EL (cell line): ENCODE data around the gene GRAMD2A.

Experiments used
- DNase-seq: peaks from one replicate; pipeline ENCODE4 v3.0.0-alpha.2; 2016

Gene GRAMD2A

GRCh38 chr15:72197460-72198355, at the start of gene GRAMD2A:
Gene GRAMD2A, minus strand, starts transcription at chr15:72197787.
- peak; percentile 58 for DNase-seq

- no peak for DNase-seq
These were observed 45.3 kb upstream of the GRAMD2A start for GRCh38 chr15:72242775-72243370.

DNA sequence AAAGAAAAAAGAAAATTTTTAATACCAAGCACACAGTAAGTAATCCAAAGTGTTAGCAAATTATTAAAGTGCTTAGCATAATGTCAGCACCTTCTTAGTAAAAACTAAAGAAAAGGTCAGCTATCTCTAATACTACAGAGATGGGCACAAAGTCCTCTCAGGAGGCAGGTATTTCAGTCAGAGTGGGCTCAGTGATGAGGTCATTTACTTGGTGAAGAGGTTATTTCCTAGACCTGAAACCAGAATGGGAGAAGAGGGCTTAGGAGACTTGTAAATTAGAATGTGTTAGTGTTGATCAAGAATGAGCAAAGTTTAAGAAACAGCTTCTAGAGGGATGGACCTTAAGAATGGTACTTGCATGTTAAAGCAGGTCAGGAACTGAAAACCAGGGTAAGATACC, 42.1 kb upstream of the GRAMD2A start:
- no peak for DNase-seq

DNA sequence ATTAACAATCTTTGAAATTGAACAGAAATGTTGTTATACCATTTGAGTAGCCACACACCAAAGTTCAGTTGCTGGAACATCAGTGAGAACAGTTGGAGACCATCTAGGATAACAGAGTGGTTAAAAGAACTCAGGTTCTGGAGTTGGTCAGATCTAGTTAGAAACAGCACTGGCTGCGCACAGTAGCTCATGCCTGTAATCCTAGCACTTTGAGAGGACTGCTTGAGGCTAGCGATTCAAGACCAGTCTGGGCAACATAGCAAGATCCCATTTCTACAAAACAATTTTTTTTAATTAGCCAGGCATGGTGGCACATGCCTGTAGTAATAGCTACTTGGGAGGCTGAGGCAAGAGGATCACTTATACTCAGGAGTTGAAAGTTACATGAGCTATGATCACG, 41.0 kb upstream of the GRAMD2A start:
- no peak for DNase-seq

GRCh38 chr15:72237853-72238224, 40.3 kb upstream of the GRAMD2A start:
- no peak for DNase-seq

DNA sequence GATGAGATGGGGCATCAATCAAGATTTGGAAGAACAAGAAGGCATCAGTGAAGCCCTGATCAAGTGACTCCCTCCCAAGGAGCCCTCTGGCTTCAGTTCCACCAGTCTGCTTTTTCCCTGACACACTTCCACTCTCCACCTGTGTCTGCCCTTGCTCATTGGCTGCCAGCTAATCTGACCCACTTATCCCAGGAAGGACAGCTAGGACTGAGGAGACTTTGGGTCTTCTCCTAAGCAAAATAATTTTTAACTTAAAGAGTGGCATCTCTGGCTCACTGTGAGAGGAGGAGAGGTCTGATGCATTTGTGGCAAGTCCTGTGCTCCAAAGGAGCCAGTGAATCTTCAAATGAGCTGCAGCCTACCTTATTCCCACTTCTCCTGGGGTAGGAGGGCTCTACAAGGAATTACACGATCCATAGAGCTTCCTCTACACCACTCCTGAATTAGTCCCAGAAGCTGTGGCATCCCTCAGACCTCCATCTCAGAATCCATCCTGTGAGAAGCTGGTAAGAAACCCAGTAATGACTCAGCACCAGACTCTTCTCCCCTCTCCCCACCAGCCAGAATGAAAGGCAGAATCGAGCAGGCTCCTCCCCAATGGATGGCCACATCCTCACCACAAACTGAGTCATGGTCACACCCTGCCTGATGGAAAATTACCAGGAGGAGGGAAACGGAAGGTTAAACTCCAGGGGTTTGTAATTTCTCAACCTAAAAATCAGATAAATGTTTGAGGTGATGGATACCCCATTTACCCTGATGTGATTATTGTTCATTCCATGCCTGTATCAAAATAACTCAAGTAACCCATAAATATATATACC, 39.7 kb upstream of the GRAMD2A start:
- peak; percentile 98 for DNase-seq

GRCh38 chr15:72236381-72237003, 38.9 kb upstream of the GRAMD2A start:
- DNase-seq, result no peak

DNA sequence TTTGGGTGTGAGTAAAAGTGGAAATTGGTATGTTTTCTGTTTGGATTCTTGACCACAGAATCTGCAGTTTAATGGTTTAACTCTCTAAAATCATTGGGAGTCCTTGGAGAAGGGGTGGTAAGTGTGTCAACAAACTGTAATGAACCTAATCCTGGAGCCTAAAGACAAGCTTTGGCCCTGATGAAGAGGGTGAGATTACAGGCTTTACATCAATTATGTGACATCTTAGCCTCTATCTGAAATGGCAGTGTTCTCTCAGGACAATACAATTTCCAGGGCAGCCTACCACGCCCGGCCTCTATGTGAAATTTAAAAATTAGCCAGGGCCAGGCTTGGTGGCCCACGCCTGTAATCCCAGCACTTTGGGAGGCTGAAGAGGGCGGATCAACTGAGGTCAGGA, 37.7 kb upstream of the GRAMD2A start:
- DNase-seq, result no peak

- DNase-seq, result no peak
These were observed 36.2 kb upstream of the GRAMD2A start for GRCh38 chr15:72233769-72234168.

DNA sequence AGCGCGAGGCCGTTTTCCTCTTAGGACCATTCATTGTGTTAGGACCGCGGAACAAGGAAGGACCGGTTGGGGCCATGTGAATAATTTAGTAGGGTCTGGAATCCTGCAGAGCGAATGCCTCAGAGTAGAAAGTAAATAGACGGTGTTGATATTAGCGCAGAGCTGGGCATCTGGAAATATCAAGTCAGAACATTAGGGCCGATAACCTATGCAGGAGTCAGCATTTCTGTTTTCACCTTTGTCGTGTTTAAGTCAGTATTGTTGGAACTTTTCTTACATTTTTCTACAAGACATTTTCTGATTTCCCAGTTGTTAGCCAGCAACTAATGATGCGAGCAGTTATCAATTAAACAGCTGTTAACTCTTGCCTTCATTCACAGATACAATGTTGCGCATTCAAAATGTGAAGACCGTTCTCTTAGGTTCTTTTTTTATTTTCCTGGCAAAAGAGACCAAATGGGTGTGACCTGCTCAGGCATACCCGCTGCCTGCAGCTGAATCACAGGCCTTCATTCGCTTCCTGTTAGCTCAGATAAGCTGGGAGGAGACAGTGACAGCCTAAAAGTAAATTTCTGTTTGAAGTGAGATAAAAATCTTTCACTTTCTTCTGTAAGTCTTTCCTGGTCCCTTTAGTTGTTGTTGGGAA, 34.4 kb upstream of the GRAMD2A start:
- peak; percentile 76 for DNase-seq

DNA sequence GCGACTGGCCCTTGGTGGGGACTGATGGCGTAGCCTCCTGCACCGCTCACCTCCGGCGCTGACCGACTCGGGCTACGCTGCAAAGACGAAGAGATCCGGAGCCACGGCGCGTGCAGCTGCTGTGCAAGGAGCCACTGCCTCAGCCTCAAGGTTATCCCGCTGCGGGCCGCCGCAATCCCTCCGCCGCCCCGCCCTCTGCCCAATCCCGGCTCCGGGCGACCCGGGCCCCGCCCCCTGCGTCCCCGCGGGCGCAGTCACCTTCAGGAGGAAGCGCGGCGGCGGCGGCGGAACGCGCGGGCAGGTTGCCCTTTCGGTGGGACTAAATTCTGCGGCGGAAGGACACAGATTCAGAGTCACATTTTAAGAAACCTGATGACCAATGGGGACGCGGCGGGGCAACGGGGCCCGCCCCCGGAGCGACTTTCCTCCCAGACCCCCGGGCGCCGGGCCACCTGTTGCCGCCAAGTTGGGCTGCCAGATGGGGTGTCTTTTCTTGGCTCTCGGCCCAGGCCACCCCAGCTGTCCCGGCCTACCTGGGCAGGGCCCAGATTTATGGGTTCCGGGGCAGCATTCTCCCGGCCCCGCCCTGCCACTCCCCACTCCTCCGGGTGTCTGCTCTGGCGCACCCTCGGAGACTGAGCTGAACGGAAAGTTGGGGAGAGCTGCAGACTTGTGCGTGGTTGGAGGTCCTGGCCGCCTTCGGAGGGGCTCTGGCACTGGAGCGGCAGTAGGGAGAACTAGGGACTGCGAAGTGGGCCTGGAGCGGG, 33.7 kb upstream of the GRAMD2A start, which contains the start of gene PKM:
Gene PKM, minus strand, starts transcription at position 125 of the 767 bp plus-strand sequence. CDS start 12,093 bp downstream, outside the sequence.
- DNase-seq, result peak; percentile 98

DNA sequence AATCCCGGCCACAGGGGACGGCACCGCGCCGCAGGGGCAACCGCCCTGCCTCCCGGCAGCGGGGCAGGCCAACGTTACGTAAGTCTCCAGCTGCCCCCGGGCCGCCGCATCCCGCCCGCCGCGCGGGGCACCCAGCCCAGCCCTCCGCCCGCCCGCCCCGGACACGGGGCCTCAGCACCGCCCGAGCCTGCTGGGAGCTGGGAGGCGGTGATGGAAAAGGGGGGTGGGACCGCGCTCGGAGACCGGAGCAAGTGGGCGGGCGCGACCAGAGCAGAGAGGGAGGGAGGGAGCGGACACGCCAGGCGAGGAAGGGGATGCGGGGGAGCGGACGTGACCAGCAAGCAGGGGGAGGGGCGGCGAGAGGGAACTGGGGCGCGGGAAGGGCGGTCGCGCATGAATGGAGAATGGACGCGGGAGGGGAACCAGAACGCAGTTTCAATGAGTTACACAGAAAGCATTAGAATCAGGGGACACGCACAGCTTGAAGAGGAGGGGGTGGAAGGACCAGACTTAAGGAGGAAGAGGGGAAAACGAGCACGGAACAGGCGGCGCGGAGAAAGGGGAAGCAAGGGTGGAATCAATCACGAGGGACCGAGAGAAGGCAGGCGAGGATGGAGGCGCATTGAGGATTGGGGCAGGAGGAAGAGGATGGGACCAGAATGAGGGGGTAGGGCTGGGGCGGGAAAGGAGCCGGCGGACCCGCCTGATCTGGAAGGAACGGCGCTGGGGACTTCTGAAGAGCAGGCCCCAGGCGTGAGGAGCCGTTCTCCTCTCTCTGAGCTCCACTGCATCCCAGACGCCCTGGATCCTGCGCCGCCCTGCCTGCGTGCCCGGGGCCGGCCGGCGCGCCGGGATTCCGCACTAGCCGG, 32.8 kb upstream of the GRAMD2A start:
- DNase-seq, result peak; percentile 90

DNA sequence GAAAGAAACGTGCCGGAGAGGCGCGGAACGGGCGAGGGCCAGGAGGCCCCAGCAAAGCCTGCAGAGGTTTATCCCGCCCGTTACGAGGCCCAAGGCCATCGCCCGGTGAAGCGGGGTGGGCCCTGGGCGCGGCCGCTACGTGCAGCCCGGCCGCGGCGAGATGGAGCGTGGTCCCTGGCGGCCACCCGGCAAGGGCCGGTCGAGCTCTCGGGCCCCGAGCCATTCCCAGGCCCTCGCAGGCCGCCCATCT, 32.3 kb upstream of the GRAMD2A start:
- no peak for DNase-seq

- no peak for DNase-seq
These were observed 31.7 kb upstream of the GRAMD2A start for GRCh38 chr15:72229076-72229946.

GRCh38 chr15:72227720-72228119, 30.1 kb upstream of the GRAMD2A start:
- peak; percentile 25 for DNase-seq

- peak; percentile 87 for DNase-seq
These were observed 29.6 kb upstream of the GRAMD2A start for GRCh38 chr15:72227192-72227586.

- DNase-seq, result no peak
These were observed 25.7 kb upstream of the GRAMD2A start for GRCh38 chr15:72223278-72223677.

DNA sequence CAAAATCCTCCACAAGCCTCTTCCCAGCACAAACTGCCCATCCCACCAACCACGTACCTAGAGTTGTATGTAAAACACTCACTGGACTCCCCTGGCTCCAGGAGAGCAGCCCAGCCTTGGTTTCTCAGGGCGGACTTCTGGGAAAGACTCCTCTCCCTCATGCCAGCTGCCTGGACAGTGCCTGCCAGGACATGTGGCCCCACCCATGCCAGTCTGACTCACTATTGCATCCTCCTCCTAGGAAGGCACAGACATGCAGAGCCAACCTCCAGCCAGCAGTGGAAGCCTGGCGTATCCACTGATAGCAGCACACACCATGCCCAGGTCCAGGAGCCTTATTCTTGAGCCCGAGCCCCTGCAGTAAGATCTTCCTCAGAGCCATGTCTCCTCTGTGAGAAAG, 24.8 kb upstream of the GRAMD2A start:
- DNase-seq, result peak; percentile 61

- no peak for DNase-seq
These were observed 23.1 kb upstream of the GRAMD2A start for GRCh38 chr15:72220687-72221086.

DNA sequence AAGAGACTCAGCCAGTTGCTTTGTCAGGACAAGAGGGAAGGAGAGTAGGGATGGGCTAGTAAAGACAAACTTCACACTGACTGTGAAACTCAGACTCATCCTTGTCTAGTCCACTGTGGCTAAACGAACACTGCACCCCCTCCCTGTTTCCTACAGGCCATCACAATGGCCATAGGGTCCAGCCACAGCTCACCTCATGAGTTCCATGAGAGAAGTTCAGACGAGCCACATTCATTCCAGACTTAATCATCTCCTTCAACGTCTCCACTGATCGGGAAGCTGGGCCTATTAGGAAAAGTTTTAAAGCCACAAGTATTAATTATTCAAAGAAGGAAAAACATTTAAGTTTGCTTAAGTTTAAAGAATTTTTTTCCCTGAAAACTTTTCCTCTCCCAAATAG, 19.6 kb upstream of the GRAMD2A start:
- DNase-seq, result peak; percentile 34
